ENCODE data around the gene TEDDM1. TPM values are rescaled to one million over a fixed set of nuclear protein-coding genes. Genes with fewer than 3 reads are reported as not detected.

The TEDDM1 gene
- total and polyA plus RNA-seq, 2 experiments from 2014 or later, result not detected

- TF ChIP-seq ZNF331 (CRISPR knock-in tag; IDR thresholded peaks at IDR 0.05; ENCODE audit: low read depth) (no peak), EZH2 (IDR thresholded peaks at IDR 0.05; ENCODE audit: low read depth, unreplicated experiment) (no peak), POLR2AphosphoS5 (IDR thresholded peaks at IDR 0.05; ENCODE audit: low read depth) (no peak)
- TF ChIP-seq, protein P1, sequence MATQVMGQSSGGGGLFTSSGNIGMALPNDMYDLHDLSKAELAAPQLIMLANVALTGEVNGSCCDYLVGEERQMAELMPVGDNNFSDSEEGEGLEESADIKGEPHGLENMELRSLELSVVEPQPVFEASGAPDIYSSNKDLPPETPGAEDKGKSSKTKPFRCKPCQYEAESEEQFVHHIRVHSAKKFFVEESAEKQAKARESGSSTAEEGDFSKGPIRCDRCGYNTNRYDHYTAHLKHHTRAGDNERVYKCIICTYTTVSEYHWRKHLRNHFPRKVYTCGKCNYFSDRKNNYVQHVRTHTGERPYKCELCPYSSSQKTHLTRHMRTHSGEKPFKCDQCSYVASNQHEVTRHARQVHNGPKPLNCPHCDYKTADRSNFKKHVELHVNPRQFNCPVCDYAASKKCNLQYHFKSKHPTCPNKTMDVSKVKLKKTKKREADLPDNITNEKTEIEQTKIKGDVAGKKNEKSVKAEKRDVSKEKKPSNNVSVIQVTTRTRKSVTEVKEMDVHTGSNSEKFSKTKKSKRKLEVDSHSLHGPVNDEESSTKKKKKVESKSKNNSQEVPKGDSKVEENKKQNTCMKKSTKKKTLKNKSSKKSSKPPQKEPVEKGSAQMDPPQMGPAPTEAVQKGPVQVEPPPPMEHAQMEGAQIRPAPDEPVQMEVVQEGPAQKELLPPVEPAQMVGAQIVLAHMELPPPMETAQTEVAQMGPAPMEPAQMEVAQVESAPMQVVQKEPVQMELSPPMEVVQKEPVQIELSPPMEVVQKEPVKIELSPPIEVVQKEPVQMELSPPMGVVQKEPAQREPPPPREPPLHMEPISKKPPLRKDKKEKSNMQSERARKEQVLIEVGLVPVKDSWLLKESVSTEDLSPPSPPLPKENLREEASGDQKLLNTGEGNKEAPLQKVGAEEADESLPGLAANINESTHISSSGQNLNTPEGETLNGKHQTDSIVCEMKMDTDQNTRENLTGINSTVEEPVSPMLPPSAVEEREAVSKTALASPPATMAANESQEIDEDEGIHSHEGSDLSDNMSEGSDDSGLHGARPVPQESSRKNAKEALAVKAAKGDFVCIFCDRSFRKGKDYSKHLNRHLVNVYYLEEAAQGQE (IDR thresholded peaks at IDR 0.05; ENCODE audit: unreplicated experiment), result no peak
Measured at GRCh38 chr1:182391028-182391361, 9.5 kb downstream of the TEDDM1 start (continued).

DNA sequence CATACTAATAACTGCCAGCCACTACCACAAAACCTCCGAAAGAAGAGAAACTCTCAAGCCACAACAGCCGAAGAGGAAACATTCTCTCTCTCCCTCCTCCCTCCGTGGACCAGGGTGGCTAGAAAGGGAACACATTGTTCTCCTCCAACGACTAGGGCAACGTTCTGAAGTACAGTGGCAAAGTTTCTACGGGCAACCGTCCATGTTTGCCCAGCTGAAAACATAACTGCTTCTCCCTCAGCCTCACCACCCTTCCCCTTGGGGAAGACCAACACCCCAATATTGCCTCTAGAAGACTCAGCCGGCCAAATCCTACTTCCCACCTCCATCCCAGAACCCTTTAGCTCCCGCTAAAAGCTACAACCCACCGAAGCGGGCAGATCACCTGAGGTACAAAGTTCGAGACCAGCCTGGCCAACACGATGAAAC, 10.8 kb downstream of the TEDDM1 start:
- peaks cover 64% of the 10 kb centered on the region for H3K36me3 Mint-ChIP-seq (ENCODE audit: low read depth)
- Histone ChIP-seq H3K27ac (ENCODE audit: low read depth) (0 out of 2 replicates have a peak overlapping the region, but pooled peaks have one; percentile 33), H4K20me1 (replicated peaks; ENCODE audit: insufficient read depth) (peaks cover 56% of the 10 kb centered on the region), H2AFZ (no peak overlapping the region), H3K4me1 (ENCODE audit: insufficient read depth) (peaks cover 27% of the 10 kb centered on the region), H3K4me2 (peak overlapping the region; percentile 99), H3K27me3 (ENCODE audit: insufficient read depth) (no peaks in the 10 kb centered on the region), H3K79me2 (replicated peaks; ENCODE audit: insufficient read depth) (peaks cover 75% of the 10 kb centered on the region), H3K9me2 (ENCODE audit: insufficient read depth) (no peaks in the 10 kb centered on the region), H3K4me3 (peak overlapping the region; percentile 97), H3F3A (replicated peaks; ENCODE audit: low read depth) (peaks cover 26% of the 10 kb centered on the region), H3K36me3 (ENCODE audit: insufficient read depth) (peaks cover 47% of the 10 kb centered on the region)
- peak overlapping the region; percentile 93 for H3K27ac Mint-ChIP-seq
- DNase-seq (ENCODE audit: low spot score) (no peak), ATAC-seq (no peak)
- H3K4me3 Mint-ChIP-seq, result peak overlapping the region; percentile 96
- peaks cover 14% of the 10 kb centered on the region for H3K27me3 Mint-ChIP-seq (ENCODE audit: insufficient read depth, low read depth, poor library complexity)
- no peaks in the 10 kb centered on the region; the same call in 2 of the 3 replicates for H3K9me3 Mint-ChIP-seq
- peaks cover 26% of the 10 kb centered on the region; the same call in 2 of the 3 replicates for H3K4me1 Mint-ChIP-seq
- TF ChIP-seq, protein P2, sequence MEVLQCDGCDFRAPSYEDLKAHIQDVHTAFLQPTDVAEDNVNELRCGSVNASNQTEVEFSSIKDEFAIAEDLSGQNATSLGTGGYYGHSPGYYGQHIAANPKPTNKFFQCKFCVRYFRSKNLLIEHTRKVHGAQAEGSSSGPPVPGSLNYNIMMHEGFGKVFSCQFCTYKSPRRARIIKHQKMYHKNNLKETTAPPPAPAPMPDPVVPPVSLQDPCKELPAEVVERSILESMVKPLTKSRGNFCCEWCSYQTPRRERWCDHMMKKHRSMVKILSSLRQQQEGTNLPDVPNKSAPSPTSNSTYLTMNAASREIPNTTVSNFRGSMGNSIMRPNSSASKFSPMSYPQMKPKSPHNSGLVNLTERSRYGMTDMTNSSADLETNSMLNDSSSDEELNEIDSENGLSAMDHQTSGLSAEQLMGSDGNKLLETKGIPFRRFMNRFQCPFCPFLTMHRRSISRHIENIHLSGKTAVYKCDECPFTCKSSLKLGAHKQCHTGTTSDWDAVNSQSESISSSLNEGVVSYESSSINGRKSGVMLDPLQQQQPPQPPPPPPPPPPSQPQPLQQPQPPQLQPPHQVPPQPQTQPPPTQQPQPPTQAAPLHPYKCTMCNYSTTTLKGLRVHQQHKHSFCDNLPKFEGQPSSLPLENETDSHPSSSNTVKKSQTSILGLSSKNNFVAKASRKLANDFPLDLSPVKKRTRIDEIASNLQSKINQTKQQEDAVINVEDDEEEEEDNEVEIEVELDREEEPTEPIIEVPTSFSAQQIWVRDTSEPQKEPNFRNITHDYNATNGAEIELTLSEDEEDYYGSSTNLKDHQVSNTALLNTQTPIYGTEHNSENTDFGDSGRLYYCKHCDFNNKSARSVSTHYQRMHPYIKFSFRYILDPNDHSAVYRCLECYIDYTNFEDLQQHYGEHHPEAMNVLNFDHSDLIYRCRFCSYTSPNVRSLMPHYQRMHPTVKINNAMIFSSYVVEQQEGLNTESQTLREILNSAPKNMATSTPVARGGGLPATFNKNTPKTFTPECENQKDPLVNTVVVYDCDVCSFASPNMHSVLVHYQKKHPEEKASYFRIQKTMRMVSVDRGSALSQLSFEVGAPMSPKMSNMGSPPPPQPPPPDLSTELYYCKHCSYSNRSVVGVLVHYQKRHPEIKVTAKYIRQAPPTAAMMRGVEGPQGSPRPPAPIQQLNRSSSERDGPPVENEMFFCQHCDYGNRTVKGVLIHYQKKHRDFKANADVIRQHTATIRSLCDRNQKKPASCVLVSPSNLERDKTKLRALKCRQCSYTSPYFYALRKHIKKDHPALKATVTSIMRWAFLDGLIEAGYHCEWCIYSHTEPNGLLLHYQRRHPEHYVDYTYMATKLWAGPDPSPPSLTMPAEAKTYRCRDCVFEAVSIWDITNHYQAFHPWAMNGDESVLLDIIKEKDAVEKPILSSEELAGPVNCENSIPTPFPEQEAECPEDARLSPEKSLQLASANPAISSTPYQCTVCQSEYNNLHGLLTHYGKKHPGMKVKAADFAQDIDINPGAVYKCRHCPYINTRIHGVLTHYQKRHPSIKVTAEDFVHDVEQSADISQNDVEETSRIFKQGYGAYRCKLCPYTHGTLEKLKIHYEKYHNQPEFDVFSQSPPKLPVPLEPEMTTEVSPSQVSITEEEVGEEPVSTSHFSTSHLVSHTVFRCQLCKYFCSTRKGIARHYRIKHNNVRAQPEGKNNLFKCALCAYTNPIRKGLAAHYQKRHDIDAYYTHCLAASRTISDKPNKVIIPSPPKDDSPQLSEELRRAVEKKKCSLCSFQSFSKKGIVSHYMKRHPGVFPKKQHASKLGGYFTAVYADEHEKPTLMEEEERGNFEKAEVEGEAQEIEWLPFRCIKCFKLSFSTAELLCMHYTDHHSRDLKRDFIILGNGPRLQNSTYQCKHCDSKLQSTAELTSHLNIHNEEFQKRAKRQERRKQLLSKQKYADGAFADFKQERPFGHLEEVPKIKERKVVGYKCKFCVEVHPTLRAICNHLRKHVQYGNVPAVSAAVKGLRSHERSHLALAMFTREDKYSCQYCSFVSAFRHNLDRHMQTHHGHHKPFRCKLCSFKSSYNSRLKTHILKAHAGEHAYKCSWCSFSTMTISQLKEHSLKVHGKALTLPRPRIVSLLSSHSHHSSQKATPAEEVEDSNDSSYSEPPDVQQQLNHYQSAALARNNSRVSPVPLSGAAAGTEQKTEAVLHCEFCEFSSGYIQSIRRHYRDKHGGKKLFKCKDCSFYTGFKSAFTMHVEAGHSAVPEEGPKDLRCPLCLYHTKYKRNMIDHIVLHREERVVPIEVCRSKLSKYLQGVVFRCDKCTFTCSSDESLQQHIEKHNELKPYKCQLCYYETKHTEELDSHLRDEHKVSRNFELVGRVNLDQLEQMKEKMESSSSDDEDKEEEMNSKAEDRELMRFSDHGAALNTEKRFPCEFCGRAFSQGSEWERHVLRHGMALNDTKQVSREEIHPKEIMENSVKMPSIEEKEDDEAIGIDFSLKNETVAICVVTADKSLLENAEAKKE (CRISPR knock-in tag; IDR thresholded peaks at IDR 0.05), result no peak
- no peak for TF ChIP-seq ETS1 (IDR thresholded peaks at IDR 0.05)
- no peak for TF ChIP-seq NANOG (IDR thresholded peaks at IDR 0.05; ENCODE audit: borderline replicate concordance)
- TF ChIP-seq CREB1 (CRISPR knock-in tag; IDR thresholded peaks at IDR 0.05; ENCODE audit: low read depth), result no peak
- TF ChIP-seq CTCF (conservative IDR thresholded peaks at IDR 0.05; ENCODE audit: low read depth in 2 of 2), result no peak
- TF ChIP-seq ZNF114 (CRISPR knock-in tag; IDR thresholded peaks at IDR 0.05), result no peak
- no peak for TF ChIP-seq JUNB (IDR thresholded peaks at IDR 0.05; ENCODE audit: unreplicated experiment)

Measured in GM23338 (cell line).